Sigmoid colon (tissue), 7 donors: ENCODE data around the gene FXR2. TPM values are rescaled to one million over a fixed set of nuclear protein-coding genes. Genes with fewer than 3 reads are reported as not detected.

Experiments used
- DNase-seq: peaks from one replicate; pipeline ENCODE4 v3.0.0-alpha.2; 2019
- H3K27ac ChIP-seq, 4 donors: fragments of 200-600 bp; sonication (generic); one replicate each; pipeline ENCODE4 v1.5.1; 2016 to 2019; ENCODE audit warnings: mild to moderate bottlenecking in 1 of 4
- H3K27me3 ChIP-seq, 3 donors: fragments of 200-600 bp; sonication (generic); one replicate each; pipeline ENCODE4 v1.5.1; 2019; ENCODE audit warnings: mild to moderate bottlenecking in 1 of 3
- H3K36me3 ChIP-seq, 4 donors: fragments of 200-600 bp; sonication (generic); one replicate each; pipeline ENCODE4 v1.5.1; 2016 to 2019
- H3K4me1 ChIP-seq, 4 donors: fragments of 200-600 bp; sonication (generic); one replicate each; pipeline ENCODE4 v1.5.1; 2017 to 2019
- H3K4me3 ChIP-seq, 4 donors: fragments of 200-600 bp; sonication (generic); one replicate each; pipeline ENCODE4 v1.5.1; 2017 to 2019; ENCODE audit warnings: mild to moderate bottlenecking in 2 of 4, moderate library complexity in 1 of 4
- H3K9me3 ChIP-seq, 4 donors: fragments of 200-600 bp in 3 of 4; sonication (generic) in 3 of 4; one replicate each; pipeline versions ENCODE4 v1.5.1 to v1.6.1; 2013 to 2019
- EP300 ChIP-seq, 4 donors: sonication (generic); formaldehyde crosslinking; IDR thresholded peaks; one replicate each; pipeline ENCODE4 v1.6.1; 2017; ENCODE audit warnings: antibody characterized with exemption in 4 of 4
- POLR2A ChIP-seq, 2 donors: fragments of 450-650 bp; IDR thresholded peaks; one replicate each; pipeline ENCODE4 v1.6.1; 2016; ENCODE audit warnings: antibody characterized with exemption in 2 of 2, mild to moderate bottlenecking in 2 of 2, moderate library complexity in 2 of 2
- POLR2AphosphoS5 ChIP-seq, 4 donors: sonication (generic); formaldehyde crosslinking; IDR thresholded peaks; one replicate each; pipeline ENCODE4 v1.6.1; 2017; ENCODE audit warnings: antibody characterized with exemption in 4 of 4
- WGBS, 2 donors: extraction: QIAGEN DNeasy Blood & Tissue Kit; methylation state at CpG; one replicate each; pipeline ENCODE4 v1.1.7; 2013; 5-methylcytosine and 5-hydroxymethylcytosine counted together
- intact Hi-C: fragments of 100-400 bp; cut with DNase I; formaldehyde crosslinking; loops from one replicate; pipeline ENCODE4 v1.15.1; 2023
- polyA plus RNA-seq, 3 donors: library from polyadenylated mRNA; stranded (reverse); fragments of 200-250 nt; gene quantifications; one replicate each; pipeline ENCODE4 v1.2.3, GENCODE V29; 2013
- total RNA-seq, 4 donors: library from RNA; depleted of rRNA; stranded (reverse); fragments of >200 nt; gene quantifications; one replicate each; pipeline ENCODE4 v1.1.0, GENCODE V29; 2016
- TF ChIP-seq, protein P1 (sequence below), 4 experiments: fragments of 450-650 bp in 3 of 4; fragments of 200-600 bp in 1 of 4; IDR thresholded peaks; one replicate each; pipeline ENCODE4 v1.5.1; 2016 to 2019; ENCODE audit warnings: antibody characterized with exemption in 4 of 4, mild to moderate bottlenecking in 3 of 4, moderate library complexity in 2 of 4
- donor health status: healthy with polysubstance abuse.
- donor health status: Bipolar disorder and iron deficiency.
- donor health status: healthy.

The FXR2 gene
- total and polyA plus RNA-seq, 7 donors = 21.3 to 35.5 (median 33.8) TPM

- 39 to 43% methylated on average over 5 of the region's 5 CpGs for WGBS, 2 donors
- Histone ChIP-seq H3K27me3 (no peaks in the 10 kb centered on the region), H3K9me3 (no peaks in the 10 kb centered on the region), H3K36me3 (no peaks in the 10 kb centered on the region), H3K4me1 (no peaks in the 10 kb centered on the region), H3K27ac (no peak overlapping the region), H3K4me3 (no peak overlapping the region)
- DNase-seq = no peak
- intact Hi-C loops = no loop called here
- TF ChIP-seq, protein P1, sequence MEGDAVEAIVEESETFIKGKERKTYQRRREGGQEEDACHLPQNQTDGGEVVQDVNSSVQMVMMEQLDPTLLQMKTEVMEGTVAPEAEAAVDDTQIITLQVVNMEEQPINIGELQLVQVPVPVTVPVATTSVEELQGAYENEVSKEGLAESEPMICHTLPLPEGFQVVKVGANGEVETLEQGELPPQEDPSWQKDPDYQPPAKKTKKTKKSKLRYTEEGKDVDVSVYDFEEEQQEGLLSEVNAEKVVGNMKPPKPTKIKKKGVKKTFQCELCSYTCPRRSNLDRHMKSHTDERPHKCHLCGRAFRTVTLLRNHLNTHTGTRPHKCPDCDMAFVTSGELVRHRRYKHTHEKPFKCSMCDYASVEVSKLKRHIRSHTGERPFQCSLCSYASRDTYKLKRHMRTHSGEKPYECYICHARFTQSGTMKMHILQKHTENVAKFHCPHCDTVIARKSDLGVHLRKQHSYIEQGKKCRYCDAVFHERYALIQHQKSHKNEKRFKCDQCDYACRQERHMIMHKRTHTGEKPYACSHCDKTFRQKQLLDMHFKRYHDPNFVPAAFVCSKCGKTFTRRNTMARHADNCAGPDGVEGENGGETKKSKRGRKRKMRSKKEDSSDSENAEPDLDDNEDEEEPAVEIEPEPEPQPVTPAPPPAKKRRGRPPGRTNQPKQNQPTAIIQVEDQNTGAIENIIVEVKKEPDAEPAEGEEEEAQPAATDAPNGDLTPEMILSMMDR (IDR thresholded peaks at IDR 0.05) = peak in 3 of 4 experiments; percentile 27 to 41 (median 30)
- no peak for TF ChIP-seq EP300 (IDR thresholded peaks at IDR 0.05)
These were observed 19.7 kb upstream of the FXR2 start for GRCh38 chr17:7634384-7634783.

DNA sequence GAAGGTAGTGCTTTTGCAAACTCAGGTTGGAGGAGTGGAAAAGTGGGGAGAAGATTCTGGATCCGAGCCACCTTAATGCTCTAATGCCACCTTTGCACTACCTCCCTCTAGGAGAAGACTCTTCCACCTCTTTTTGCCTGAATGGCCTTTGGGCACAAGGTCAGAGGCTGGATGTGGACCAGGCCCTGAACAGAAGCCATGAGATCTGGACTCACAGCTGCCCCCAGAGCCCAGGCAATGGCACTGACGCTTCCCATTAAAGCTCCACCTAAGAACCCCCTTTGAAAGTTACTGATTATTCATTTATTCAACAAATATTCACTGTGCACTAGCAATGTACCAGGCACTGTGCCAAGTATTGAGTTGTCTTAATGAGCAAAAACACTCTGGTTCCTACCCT is 18.4 kb upstream of the FXR2 start:
- WGBS, 2 donors = 80 to 93% methylated on average over 2 of the region's 2 CpGs
- H3K27ac ChIP-seq = no peak overlapping the region
- no peak for DNase-seq
- H3K27me3 ChIP-seq = no peaks in the 10 kb centered on the region
- no peaks in the 10 kb centered on the region for H3K9me3 ChIP-seq
- TF ChIP-seq EP300 (IDR thresholded peaks at IDR 0.05) (no peak), POLR2AphosphoS5 (IDR thresholded peaks at IDR 0.05) (no peak), POLR2A (IDR thresholded peaks at IDR 0.05) (no peak)
- TF ChIP-seq, protein P1 (IDR thresholded peaks at IDR 0.05) = no peak
- intact Hi-C loops = no loop called here
- H3K4me3 ChIP-seq = no peak overlapping the region
- peaks cover 0 to 6% (median 4%) of the 10 kb centered on the region in 4 donors for H3K4me1 ChIP-seq
- H3K36me3 ChIP-seq = no peaks in the 10 kb centered on the region

DNA sequence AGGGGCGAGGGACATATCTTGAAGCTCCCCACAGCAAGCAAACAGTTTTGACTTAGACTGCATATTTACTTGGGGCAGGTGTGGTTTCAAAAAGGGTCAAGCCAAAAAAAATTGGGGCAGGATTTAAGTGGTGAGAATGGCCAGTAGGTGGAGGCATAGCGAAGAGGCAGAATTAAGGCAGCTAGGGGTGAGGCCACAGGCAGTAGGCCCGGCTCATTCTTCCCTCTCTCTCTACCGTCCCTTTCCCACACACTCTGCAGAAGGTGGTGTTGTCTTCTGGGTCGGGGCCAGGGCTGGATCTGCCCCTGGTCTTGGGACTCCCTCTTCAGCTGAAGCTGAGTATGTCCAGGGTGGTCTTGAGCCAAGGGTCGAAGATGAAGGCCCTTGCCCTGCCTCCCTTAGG is 17.8 kb upstream of the FXR2 start:
- no peak for DNase-seq
- peaks cover 0 to 9% (median 6%) of the 10 kb centered on the region in 4 donors for H3K4me1 ChIP-seq
- TF ChIP-seq POLR2A (IDR thresholded peaks at IDR 0.05) (no peak), POLR2AphosphoS5 (IDR thresholded peaks at IDR 0.05) (no peak), EP300 (IDR thresholded peaks at IDR 0.05) (no peak)
- TF ChIP-seq, protein P1 (IDR thresholded peaks at IDR 0.05) = peak in 3 of 4 experiments; percentile 30 to 40 (median 35)
- no peaks in the 10 kb centered on the region for H3K9me3 ChIP-seq
- intact Hi-C loops = no loop called here
- no peak overlapping the region for H3K4me3 ChIP-seq
- H3K27ac ChIP-seq = no peak overlapping the region
- H3K36me3 ChIP-seq = no peaks in the 10 kb centered on the region
- no peaks in the 10 kb centered on the region for H3K27me3 ChIP-seq
- WGBS, 2 donors = 27 to 37% methylated on average over 6 of the region's 6 CpGs

DNA sequence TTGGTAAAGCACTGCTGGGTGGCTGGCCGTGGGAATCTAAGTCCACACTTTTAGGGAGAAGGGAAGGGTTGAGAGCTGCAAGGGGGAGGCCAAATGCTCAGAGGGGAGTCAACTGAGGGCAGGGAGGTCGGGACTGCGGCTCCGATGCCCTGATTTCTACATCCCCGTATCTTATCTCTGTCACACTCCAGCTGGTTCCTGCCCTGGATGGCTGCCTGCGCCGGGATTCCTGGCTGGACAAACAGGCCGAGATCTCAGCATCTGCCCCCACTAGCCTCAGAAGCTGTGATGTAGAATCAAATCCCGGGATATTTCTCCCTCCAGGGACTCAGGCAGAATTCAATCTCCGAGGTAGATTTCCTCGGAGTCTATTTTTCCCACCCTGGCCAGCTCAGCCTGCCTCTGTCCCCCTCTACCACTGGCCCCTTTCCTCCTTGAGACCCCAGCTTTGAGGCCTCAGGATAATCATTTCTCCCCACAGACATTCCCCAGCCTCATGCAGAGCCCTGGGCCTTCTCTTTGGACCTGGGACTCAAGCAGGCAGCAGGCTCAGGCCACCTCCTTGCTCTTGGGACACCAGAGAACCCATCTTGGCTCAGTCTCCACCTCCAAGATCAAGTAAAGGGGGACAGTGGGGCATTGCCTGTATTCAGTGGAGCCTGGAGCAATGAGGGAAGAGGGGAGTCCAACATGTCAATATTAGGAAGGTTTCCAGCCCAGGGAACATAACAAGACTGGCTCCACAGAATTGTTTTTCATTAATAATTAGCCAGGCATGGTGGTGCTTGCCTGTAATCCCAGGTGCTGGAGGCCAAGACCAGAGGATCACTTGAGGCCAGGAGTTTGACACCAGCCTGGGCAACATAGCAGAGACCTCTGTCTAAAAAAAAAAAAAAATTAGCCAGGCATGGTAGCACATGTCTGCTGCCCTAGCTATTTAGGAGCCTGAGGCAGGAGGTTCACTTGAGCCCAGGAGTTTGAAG is 17.0 kb upstream of the FXR2 start:
- Histone ChIP-seq H3K27me3 (no peaks in the 10 kb centered on the region), H3K27ac (no peak overlapping the region), H3K36me3 (no peaks in the 10 kb centered on the region), H3K4me3 (no peak overlapping the region), H3K9me3 (no peaks in the 10 kb centered on the region), H3K4me1 (peaks cover 0 to 12% (median 10%) of the 10 kb centered on the region in 4 donors)
- 87 to 88% methylated on average over 11 of the region's 11 CpGs for WGBS, 2 donors
- intact Hi-C loops = no loop called here
- DNase-seq = no peak
- TF ChIP-seq POLR2A (IDR thresholded peaks at IDR 0.05) = no peak
- TF ChIP-seq, protein P1 (IDR thresholded peaks at IDR 0.05) = no peak
- no peak for TF ChIP-seq EP300 (IDR thresholded peaks at IDR 0.05)
- TF ChIP-seq POLR2AphosphoS5 (IDR thresholded peaks at IDR 0.05) = no peak
